Calu3 (cell line): ENCODE data around the gene KCNE3. TPM values are rescaled to one million over a fixed set of nuclear protein-coding genes. Genes with fewer than 3 reads are reported as not detected.

Source experiments
- BruUV-seq: library from RNA; stranded (reverse); fragments of 400-500 nt; replicated peaks from 2 replicates; lab custom pipeline; 2021; lab: Mats Ljungman, UMichigan
- CTCF ChIA-PET: fragments of 300-600 bp; sonication (Branson Sonifier 250); formaldehyde crosslinking; loops from one replicate; lab custom pipeline; 2022; ENCODE audit warnings: antibody characterized with exemption; lab: Charles Lee
- DNase-seq: peaks from one replicate; pipeline ENCODE4 v3.0.0; 2022
- H3K27ac Mint-ChIP-seq: one replicate; pipeline ENCODE4 v1.8.0; 2022; ENCODE audit warnings: mixed read lengths; ENCODE audit not compliant: unreplicated experiment
- H3K27me3 Mint-ChIP-seq: one replicate; pipeline ENCODE4 v1.8.0; 2022; ENCODE audit warnings: mixed read lengths; ENCODE audit not compliant: unreplicated experiment
- H3K36me3 Mint-ChIP-seq: one replicate; pipeline ENCODE4 v1.8.0; 2022; ENCODE audit warnings: mild to moderate bottlenecking, moderate library complexity, mixed read lengths; ENCODE audit not compliant: insufficient read depth, unreplicated experiment
- H3K4me1 Mint-ChIP-seq: one replicate; pipeline ENCODE4 v1.8.0; 2022; ENCODE audit warnings: mild to moderate bottlenecking, low read depth, mixed read lengths; ENCODE audit not compliant: unreplicated experiment
- H3K4me3 Mint-ChIP-seq: one replicate; pipeline ENCODE4 v1.8.0; 2022; ENCODE audit warnings: mild to moderate bottlenecking, low read depth, moderate library complexity, mixed read lengths; ENCODE audit not compliant: unreplicated experiment
- H3K9me3 Mint-ChIP-seq: one replicate; pipeline ENCODE4 v1.8.0; 2022; ENCODE audit warnings: low read depth, mixed read lengths; ENCODE audit not compliant: unreplicated experiment
- CTCF ChIP-seq: fragments of 200-600 bp; IDR thresholded peaks from one replicate; pipeline ENCODE4 v1.8.0; 2022; ENCODE audit warnings: antibody characterized with exemption; ENCODE audit not compliant: unreplicated experiment
- intact Hi-C: fragments of 100-400 bp; cut with micrococcal nuclease; formaldehyde crosslinking; loops from one replicate; pipeline ENCODE4 v1.10.0; 2022; ENCODE audit not compliant: unreplicated experiment
- total RNA-seq: library from RNA; stranded (reverse); gene quantifications from 2 replicates; pipeline ENCODE4 v1.2.3, GENCODE V29; 2022

The KCNE3 gene
- total RNA-seq, 1 experiment from 2014 or later, result 1.5 TPM

DNA sequence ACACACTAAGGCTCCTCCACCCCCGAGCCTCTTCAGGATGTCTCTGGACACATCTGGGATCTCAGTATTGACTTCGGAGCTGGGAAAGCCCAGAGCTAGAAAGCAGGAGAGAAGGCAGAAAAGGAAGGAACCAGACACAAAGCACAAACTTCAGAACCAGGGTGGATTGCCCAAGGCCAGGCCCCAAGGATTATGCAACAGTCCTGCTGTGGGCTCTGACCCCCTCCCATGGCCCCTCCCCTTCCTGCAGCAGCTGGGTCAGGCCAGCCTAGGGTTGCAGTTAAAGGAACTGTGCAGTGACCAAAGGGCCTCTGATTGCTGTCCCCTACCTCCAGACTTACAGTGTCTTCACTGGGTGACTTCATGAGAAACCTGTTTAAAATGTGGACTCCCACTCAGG lies 5.3 kb downstream of the KCNE3 start:
- H3K27me3 Mint-ChIP-seq, result peaks cover 15% of the 10 kb centered on the region
- H3K4me1 Mint-ChIP-seq, result peaks cover 22% of the 10 kb centered on the region
- no peaks in the 10 kb centered on the region for H3K36me3 Mint-ChIP-seq
- no peaks in the 10 kb centered on the region for H3K9me3 Mint-ChIP-seq
- peak; percentile 24 for DNase-seq
- BruUV-seq, result no TSS peak
- no peak overlapping the region for H3K4me3 Mint-ChIP-seq
- intact Hi-C loops, result no loop called here
- H3K27ac Mint-ChIP-seq, result no peak overlapping the region
- CTCF ChIA-PET, result interaction anchor here (0.9 to 1.3 kb wide), 2 partner anchors 9 to 109 kb away, joined by 3 to 4 read pairs; no protein-coding TSS in a partner anchor
- no peak for TF ChIP-seq CTCF

- Mint-ChIP-seq H3K9me3 (no peaks in the 10 kb centered on the region), H3K4me3 (no peak overlapping the region), H3K27ac (no peak overlapping the region), H3K4me1 (peaks cover 15% of the 10 kb centered on the region), H3K36me3 (no peaks in the 10 kb centered on the region), H3K27me3 (peaks cover 15% of the 10 kb centered on the region)
- intact Hi-C loops, result no loop called here
- no TSS peak for BruUV-seq
- TF ChIP-seq CTCF, result no peak
- CTCF ChIA-PET, result interaction anchor here (1.2 kb wide), 1 partner anchor 11 kb away, joined by 4 read pairs; no protein-coding TSS in a partner anchor
- DNase-seq, result no peak
Measured at GRCh38 chr11:74460481-74461154, 6.7 kb downstream of the KCNE3 start.

- no peak for TF ChIP-seq CTCF
- Mint-ChIP-seq H3K4me3 (no peak overlapping the region), H3K27ac (no peak overlapping the region), H3K27me3 (peaks cover 11% of the 10 kb centered on the region), H3K36me3 (no peaks in the 10 kb centered on the region), H3K9me3 (no peaks in the 10 kb centered on the region), H3K4me1 (peaks cover 10% of the 10 kb centered on the region)
- intact Hi-C loops, result no loop called here
- no TSS peak for BruUV-seq
- CTCF ChIA-PET, result interaction anchor here (1.2 kb wide), 1 partner anchor 11 kb away, joined by 4 read pairs; no protein-coding TSS in a partner anchor
- no peak for DNase-seq
Measured at GRCh38 chr11:74460065-74460464, 7.3 kb downstream of the KCNE3 start.

- no peak for DNase-seq
- CTCF ChIA-PET, result interaction anchor here (1.2 kb wide), 1 partner anchor 10 kb away, joined by 4 read pairs; no protein-coding TSS in a partner anchor
- Mint-ChIP-seq H3K27me3 (peaks cover 6% of the 10 kb centered on the region), H3K9me3 (no peaks in the 10 kb centered on the region), H3K4me1 (peaks cover 5% of the 10 kb centered on the region), H3K27ac (no peak overlapping the region), H3K36me3 (no peaks in the 10 kb centered on the region), H3K4me3 (no peak overlapping the region)
- intact Hi-C loops, result no loop called here
- TF ChIP-seq CTCF, result no peak
- no TSS peak for BruUV-seq
Measured at GRCh38 chr11:74459584-74459983, 7.8 kb downstream of the KCNE3 start.
